Measurements from ENCODE around the gene SKA3.
A peak's percentile ranks its signal among the peaks of the same experiment; 100 is the strongest.
"Not testable (repeated sequence)": the region's sequence is repeated elsewhere in the genome, so short reads cannot be mapped to it uniquely, and the experiment has no call there.

The SKA3 gene

DNA sequence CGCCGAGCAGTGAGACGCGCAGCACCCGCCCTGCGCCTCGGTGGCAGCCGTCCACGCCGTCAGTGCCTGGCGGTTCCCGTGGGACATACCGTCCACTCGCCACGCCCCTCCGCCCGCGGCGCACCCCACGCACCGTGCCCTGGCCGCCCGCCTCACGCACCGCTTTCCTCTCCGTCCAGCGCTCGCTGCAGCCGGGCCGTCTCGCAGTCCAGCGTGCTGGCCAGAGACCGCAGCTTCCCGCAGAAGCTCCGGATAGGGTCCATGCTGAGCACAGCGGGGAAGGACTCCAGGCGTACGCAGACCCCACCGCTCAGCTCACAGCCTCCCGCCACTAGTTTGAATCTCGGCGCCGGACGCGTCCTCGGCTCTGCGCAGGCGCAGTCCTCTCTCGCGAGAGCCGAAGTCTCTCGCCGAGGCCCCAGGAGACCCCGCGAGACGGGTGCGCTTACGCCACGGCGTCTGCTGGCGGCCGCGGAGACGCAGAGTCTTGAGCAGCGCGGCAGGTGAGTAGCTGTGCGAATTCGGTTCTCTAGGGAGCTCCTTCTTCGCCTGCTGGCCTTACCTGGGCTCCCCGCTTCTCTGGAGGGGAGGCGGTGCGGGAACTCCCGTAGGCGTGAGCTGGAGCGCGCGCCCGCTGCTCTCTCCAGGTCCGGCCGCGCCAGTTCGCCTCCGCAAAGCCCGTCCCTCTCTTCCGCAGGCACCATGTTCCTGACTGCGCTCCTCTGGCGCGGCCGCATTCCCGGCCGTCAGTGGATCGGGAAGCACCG lies at the start of gene SKA3, which contains the start of gene MRPL57:
Gene SKA3, minus strand, starts transcription at position 338 of the 767 bp plus-strand sequence. Its CDS starts 75 bp downstream, at position 263.
Gene MRPL57, plus strand, starts transcription at position 444 of the 767 bp plus-strand sequence. Its CDS starts 259 bp downstream, at position 703.
- DNase-seq (ENCODE audit: low read depth in 2 of 2), result peak; percentile 94 to 96
- peak within 1 kb of the TSS; percentile 93 to 98 for H3K4me3 ChIP-seq (replicated peaks in 1 of 2; ENCODE audit: low read depth in 2 of 2, low read length in 2 of 2)
- TF ChIP-seq, protein P1, sequence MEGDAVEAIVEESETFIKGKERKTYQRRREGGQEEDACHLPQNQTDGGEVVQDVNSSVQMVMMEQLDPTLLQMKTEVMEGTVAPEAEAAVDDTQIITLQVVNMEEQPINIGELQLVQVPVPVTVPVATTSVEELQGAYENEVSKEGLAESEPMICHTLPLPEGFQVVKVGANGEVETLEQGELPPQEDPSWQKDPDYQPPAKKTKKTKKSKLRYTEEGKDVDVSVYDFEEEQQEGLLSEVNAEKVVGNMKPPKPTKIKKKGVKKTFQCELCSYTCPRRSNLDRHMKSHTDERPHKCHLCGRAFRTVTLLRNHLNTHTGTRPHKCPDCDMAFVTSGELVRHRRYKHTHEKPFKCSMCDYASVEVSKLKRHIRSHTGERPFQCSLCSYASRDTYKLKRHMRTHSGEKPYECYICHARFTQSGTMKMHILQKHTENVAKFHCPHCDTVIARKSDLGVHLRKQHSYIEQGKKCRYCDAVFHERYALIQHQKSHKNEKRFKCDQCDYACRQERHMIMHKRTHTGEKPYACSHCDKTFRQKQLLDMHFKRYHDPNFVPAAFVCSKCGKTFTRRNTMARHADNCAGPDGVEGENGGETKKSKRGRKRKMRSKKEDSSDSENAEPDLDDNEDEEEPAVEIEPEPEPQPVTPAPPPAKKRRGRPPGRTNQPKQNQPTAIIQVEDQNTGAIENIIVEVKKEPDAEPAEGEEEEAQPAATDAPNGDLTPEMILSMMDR (IDR thresholded peaks at IDR 0.05; ENCODE audit: low read depth, low read length), result peak; percentile 3

DNA sequence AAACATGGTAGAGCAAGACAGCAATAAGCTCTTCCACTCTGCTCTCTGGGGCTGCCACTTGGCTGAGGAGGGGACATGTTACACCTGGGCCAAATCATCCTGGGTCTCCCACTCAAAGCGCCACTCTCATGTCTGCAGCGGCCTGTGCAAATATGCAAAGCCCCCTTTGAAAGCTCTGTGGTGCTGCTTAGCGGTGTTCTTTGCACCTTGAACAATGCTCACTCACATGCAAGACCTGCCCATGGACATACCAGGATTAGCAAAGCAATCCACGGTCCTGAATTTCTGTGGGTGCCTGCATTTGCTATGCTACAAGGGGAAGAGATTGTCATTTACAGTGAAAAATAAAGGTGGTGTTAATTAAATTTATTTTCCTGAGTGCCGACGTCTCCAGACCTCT lies 48.7 kb upstream of the SKA3 start:
- TF ChIP-seq, protein P1 (IDR thresholded peaks at IDR 0.05; ENCODE audit: low read depth, low read length), result no peak
- DNase-seq (ENCODE audit: low read depth in 2 of 2), result no peak
- H3K4me3 ChIP-seq (replicated peaks in 1 of 2; ENCODE audit: low read depth in 2 of 2, low read length in 2 of 2), result no peak overlapping the region

DNA sequence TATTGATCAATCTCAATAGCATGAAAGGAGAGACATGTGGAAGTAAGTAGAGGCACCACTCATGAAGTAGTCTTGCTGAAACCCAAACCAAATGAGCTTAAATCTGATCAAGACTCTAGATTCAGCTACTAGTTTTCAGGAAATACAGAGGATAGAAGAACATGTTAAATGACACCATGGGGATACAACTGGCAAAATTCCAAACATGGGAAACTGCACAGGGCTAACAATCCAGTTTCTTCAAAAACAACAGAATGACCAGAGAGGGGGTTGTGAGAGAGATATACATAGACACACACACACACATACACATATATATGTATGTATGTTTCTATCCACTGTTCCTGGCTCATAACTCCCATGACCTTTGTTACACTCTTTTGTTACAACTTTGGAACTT lies 44.9 kb upstream of the SKA3 start:
- TF ChIP-seq, protein P1 (IDR thresholded peaks at IDR 0.05; ENCODE audit: low read depth, low read length), result no peak
- DNase-seq (ENCODE audit: low read depth in 2 of 2), result no peak
- H3K4me3 ChIP-seq (replicated peaks in 1 of 2; ENCODE audit: low read depth in 2 of 2, low read length in 2 of 2), result no peak overlapping the region

DNA sequence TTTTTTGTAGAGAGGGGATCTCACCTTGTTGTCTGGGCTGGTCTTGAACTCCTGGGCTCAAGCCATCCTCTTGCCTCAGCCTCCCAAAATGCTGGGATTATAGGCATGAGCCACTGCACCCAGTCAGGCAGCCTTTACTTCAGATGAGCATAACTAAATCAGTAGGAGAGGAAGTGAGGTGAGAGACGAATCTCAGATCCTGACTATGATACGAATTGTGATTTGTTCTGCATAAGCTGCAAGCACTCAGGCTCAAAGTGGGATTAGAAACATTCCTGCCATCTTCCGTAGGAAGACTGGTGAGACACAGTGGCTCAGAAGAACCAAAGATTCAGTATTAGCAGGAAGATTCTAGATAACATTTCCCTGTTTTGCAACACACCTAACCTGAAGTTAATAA lies 43.4 kb upstream of the SKA3 start:
- DNase-seq (ENCODE audit: low read depth in 2 of 2); H3K4me3 ChIP-seq (replicated peaks in 1 of 2; ENCODE audit: low read depth in 2 of 2, low read length in 2 of 2): not testable (repeated sequence)

DNA sequence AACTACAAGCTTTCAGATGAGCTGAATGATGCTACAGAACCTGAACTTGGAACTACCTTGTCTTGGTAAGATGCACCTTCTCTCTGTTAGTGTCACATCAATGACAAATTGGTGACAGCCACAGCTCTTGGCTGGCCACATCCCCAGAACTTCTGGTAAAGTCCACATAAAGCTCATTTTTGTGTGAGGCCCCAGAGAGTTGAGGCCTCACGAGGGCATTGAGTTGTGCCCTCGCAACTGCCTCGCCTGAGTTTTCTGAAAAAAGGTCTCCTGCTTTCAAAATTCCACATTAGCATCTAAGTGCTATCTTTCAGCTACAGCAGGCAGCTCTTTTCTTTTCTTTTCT lies 42.7 kb upstream of the SKA3 start:
- TF ChIP-seq, protein P1 (IDR thresholded peaks at IDR 0.05; ENCODE audit: low read depth, low read length), result no peak
- no peak for DNase-seq (ENCODE audit: low read depth in 2 of 2)

DNA sequence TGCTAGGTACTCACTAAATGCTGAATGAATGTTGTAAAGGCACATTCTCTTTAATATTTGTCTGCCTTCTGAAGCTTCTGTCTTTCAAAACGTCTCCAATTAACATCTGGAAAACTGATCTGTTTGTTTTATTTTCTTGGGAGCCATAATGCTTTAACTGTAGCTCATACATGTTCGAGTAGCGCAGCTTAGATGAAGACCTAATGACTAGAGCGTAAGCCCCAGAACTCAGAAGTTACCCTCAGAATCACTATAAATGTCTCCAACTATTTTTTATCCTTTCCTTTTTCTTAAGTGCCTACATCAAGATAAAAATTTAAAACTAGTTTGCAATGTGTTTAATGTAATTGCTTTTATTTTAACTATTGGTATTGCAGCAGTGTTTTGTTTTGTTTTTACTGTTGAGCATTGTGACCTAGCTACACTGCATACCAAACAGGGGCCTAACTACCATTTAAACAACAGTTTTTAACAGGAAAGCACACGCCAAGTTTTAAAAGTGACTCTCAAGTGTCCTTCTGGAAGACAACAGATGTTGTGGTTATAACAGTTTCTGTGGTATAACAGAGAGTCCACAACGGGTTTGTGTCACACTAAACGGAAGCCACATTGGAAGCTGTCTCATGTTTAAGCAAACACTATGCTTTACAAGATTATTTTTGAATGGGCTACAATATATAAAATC lies 42.1 kb upstream of the SKA3 start:
- H3K4me3 ChIP-seq (replicated peaks in 1 of 2; ENCODE audit: low read depth in 2 of 2, low read length in 2 of 2), result no peak overlapping the region
- TF ChIP-seq, protein P1 (IDR thresholded peaks at IDR 0.05; ENCODE audit: low read depth, low read length), result no peak
- DNase-seq (ENCODE audit: low read depth in 2 of 2), result no peak

More for the DNA sequence above, 42.7 kb upstream of the SKA3 start:
- no peak overlapping the region for H3K4me3 ChIP-seq (replicated peaks in 1 of 2; ENCODE audit: low read depth in 2 of 2, low read length in 2 of 2)

DNA sequence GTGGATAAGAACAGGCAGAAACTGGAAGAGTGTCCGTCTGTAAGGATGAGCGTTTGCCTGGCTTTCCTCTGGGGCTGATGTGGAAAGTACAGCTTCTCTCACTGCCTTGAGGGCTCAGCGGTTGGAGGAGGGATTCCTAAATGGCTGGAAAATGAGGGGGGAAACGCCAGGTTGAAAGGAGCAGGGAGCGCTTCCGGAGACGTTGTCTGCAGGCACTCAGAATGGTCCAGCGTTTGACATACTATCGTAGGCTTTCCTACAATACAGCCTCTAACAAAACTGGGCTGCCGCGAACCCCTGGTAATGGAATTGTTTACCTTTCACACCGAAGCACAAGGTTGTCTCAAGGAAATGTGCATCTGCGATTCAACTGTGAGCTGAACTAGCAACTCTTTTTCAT lies 40.0 kb upstream of the SKA3 start:
- no peak overlapping the region for H3K4me3 ChIP-seq (replicated peaks in 1 of 2; ENCODE audit: low read depth in 2 of 2, low read length in 2 of 2)
- no peak for DNase-seq (ENCODE audit: low read depth in 2 of 2)
- TF ChIP-seq, protein P1 (IDR thresholded peaks at IDR 0.05; ENCODE audit: low read depth, low read length), result no peak

DNA sequence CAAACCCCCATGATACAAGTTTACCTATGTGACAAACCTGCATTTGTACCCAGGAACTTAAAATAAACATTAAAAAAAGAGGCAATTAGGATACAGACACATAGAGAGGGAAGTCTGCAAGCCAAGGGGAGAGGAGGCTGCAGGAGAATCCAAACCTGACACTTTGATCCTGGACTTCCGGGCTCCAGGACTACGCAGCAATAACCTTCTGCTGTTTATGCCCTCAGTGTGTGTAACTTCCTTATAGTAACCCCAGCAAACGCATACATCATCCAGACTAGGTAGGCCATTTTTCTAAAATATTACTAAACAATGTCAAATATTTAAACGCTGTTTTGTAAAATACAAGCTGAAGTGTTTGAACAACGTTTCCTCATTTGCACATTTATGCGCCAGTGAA lies 39.1 kb upstream of the SKA3 start:
- not testable (repeated sequence) for DNase-seq (ENCODE audit: low read depth in 2 of 2); H3K4me3 ChIP-seq (replicated peaks in 1 of 2; ENCODE audit: low read depth in 2 of 2, low read length in 2 of 2)
